Activated CD4-positive, alpha-beta T cell treated with anti-CD3 and anti-CD28 coated beads, Interleukin-10, Interleukin-2, amounts not matched to agents 100 ng/mL and 50 ng/mL, durations not matched to agents 16 hours and 8 hours (primary cell): Measurements from ENCODE around the gene PRDM16.

Experiments used
- DNase-seq: peaks from one replicate; pipeline ENCODE4 v3.0.0-alpha.2; 2020

Gene PRDM16

DNA sequence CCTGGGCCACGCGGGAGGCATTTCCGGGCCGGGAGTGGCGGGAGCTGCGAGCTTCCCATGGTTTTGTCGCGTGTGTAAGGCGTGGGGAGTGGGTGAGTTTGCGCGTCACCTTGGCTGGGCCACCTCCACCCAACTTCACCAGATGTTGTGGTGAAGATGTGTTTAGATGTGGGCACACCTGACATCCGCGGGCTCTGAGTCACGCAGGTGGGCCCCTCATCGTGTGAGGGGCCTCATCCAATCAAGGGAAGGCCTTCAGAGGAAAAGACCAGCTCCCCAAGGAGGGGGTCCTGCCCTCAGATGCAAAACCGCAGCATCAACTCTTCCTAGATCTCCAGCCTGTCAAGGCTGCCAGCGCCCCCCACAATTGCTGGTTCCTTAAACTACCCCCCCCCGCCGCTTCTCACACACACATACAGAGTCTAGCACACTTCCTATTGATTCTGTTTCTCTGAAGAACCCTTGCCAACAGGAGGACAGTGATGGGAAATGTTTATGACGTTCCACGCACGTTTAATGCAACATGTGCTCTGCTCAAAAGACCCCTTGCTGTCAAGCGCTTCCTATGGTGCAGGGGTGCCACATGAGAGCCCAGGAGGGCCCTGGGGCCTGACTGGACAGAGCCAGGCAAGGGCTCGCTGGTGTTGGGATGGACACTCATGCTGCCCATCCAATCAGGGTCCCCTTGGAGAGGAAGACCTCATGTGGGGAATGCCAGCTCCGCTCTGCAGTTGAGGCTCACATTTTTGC, 35.8 kb upstream of the PRDM16 start:
- no peak for DNase-seq

- no peak for DNase-seq
Measured at GRCh38 chr1:3033790-3034090, 35.3 kb upstream of the PRDM16 start.

- no peak for DNase-seq
Measured at GRCh38 chr1:3034162-3034561, 34.8 kb upstream of the PRDM16 start.

GRCh38 chr1:3034728-3035562, 34.1 kb upstream of the PRDM16 start:
- no peak for DNase-seq

DNA sequence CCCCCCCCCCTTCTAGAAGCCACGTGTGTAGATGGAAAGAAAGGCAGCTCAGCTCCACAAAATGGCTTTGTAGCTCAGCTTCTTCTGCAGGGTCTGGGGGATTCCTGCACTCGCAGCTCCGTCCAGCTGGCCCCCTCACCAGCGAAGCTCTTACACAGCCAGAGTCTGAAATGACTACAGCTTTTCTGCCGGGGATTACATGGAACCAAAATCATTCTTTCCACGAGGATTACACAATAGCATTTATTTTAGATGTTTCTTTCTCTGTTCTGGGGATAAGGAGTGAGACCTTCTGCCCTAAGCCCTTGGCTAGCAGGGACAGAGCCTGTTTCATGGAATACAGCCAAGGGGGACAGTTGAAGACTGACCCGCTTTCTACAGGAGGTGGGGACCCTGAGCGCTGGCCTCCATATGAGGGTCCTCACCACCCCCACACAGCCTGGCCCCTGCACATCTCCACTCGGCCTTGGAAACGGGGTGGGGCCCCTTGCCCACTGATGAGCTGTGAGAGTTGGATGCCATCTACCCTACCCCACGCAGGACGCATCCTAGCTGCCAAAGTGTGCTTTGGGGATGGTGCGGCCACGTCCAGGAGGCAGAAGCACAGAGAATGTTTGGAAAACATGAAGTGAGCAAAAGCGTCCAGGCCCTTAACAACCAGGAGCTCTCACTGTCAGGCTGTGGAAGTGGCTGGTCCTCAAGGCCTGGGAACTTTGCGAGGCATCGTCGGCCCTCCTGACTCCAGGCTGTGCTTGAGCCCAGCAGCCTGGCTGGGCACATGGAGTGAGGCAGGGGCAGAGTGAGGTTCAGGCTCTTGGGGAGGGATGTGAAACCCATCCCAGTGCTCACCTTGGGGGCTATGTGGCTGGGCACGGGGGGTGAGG, 33.2 kb upstream of the PRDM16 start:
- no peak for DNase-seq

DNA sequence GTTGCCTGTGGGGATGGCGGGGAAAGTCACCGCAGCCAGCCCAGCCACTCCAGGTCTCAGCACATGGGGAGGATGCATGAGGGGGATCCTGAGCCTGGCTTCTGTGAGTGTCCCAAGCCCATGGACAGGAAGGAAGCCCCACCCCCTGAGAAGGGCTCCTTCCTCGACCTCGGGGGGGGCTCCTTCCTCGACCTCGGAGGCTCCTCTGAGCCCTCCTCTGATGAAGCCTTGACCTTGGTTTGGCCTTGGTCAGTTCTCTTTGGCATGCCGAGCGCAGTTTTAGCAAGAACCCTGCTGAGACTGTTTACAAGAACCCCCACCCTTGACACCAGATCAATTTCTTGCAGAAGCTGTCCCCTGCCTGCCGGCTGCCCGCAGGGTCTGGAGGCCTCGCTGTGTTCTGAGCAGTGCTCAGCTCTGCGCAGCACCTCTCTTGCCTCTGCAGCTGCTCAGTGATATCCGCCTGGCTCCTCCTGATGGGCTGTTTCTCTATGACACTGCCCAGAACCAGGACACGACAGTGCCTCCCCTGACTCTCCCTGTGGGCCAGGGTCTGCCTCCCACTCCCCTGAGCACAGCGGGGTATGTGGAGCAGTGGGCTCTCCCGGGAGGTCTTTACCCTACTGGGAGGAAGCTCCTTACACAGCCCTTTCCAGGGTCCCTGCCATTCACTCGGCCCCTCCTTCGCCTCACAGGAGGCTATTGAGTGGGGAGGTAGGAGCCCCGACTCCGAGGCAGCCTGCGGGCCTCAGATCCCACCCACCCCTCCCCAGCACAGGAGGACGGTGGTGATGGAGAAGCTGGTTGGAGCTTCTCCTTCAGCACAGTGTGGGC, 32.3 kb upstream of the PRDM16 start:
- DNase-seq: no peak

GRCh38 chr1:3037281-3038040, 31.5 kb upstream of the PRDM16 start:
- no peak for DNase-seq

GRCh38 chr1:3038113-3038551, 30.9 kb upstream of the PRDM16 start:
- no peak for DNase-seq

DNA sequence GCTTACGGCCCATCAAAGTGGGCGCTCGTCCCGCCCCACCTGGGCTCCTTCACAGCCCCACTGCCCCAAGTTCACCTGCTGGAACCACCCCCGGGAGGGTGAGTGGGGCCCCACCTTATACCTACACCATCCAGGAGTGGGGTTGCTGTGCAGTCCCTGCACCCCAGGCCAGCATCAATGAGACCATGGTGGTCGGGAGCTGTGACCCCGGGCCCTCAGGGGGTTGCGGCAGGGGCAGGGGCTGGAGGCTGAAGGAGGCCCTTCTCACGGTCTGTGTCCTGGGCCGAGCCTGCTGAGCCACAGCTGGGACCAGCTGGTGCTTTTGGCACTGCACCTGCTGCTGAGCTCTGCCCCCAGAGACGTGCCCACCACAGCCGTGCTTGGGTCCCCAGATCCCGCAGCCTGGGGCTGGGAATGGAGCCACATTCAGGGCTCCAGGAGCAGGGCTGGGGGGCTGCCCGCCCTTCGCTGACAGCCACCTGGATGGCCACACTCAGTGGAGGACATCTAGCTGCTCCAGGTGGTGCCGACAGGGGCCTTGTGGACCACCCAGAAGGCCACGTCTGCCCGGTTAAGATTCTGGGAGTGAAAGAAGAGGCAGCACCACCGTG, 30.3 kb upstream of the PRDM16 start:
- no peak for DNase-seq

DNA sequence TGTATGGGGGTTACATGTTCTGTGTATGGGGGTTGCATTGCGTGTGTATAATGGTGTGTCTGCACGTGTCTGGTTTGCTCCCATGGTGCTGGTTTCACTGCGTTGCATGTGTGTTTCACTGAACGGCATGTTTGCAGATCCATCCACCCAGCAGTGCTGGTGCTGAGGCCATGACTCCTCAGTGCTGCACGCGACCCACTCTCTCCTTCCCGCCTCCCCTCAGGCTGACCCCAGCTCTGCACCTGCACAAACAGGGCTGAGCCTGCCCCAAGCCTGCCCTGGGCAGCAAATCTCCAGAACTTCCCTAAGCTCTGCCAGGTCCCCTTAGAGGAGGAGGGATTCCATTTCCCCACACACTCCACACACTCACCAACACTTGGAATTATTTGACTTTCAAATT, 29.0 kb upstream of the PRDM16 start:
- DNase-seq: no peak

- DNase-seq: no peak
Measured at GRCh38 chr1:3042481-3042880, 26.5 kb upstream of the PRDM16 start.

DNA sequence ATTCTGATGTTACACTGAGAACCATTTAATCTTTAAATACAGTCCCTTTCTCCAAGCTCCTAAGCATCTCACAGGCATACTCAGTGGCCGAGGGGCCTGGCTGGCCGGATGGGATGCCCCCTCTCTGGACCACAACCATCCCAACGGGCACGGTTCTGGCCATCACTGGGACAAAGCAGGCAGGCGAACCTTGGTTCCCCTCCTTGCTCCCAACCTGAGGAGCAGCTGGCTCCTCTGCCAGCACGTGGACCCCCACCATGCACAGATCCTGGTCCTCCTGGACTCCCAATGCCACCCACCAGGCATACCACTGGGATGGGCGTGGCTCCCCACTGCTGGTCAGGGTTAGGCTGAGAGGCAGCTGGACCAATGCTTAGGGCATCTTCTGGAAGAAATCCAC, 19.8 kb upstream of the PRDM16 start:
- DNase-seq: no peak

GRCh38 chr1:3049905-3050304, 19.1 kb upstream of the PRDM16 start:
- DNase-seq: no peak

GRCh38 chr1:3050603-3051002, 18.4 kb upstream of the PRDM16 start:
- DNase-seq: no peak

- DNase-seq: no peak
Measured at GRCh38 chr1:3051270-3052268, 17.4 kb upstream of the PRDM16 start.

DNA sequence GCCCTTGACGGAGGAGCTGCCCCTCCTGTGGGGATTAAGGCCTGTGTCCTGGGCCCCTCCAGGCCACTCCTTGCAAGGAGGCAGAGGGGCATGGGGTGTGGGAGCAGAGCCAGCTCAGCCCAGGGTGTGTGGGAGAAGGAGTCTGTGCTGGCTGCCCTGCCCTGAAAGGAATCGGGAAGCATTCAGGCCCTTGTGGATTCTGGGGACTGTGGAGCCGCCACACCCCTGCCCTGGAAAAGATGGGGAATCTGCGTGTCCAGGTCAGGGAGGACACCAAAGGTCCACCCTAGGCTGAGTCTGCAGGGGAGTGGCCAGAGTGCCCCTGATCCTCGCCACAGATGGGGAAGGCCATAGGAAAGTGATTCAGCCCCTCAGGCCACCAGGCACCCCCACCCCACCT, 16.5 kb upstream of the PRDM16 start:
- no peak for DNase-seq

DNA sequence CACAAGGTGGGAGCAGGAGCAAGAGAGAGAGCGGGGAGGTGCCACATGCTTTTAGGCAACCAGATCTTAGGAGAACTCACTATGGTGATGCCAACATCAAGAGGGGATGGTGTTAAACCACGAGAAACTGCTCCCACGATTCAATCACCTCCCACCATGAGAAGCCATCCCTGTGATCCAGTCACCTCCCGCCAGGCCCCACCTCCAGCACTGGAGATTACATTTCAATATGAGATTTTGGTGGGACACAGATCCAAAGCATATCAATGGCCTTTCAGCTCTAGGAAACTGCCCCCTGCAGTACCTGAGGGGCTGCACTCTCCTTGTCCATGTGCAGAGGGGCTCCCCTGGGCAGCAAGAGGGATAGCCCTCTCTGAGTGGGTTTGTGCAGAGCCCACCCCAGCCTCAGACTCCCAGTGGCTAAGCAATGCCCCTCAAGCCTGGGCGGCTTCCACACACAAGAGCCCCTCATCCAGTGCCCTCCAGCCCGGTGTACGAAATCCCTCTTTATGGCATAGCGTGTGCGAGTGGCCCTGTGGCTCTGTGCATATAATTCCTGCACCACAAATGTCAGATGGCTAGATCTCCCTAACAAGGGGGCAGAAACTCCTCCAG, 15.5 kb upstream of the PRDM16 start:
- DNase-seq: no peak

GRCh38 chr1:3053986-3054385, 15.0 kb upstream of the PRDM16 start:
- no peak for DNase-seq

DNA sequence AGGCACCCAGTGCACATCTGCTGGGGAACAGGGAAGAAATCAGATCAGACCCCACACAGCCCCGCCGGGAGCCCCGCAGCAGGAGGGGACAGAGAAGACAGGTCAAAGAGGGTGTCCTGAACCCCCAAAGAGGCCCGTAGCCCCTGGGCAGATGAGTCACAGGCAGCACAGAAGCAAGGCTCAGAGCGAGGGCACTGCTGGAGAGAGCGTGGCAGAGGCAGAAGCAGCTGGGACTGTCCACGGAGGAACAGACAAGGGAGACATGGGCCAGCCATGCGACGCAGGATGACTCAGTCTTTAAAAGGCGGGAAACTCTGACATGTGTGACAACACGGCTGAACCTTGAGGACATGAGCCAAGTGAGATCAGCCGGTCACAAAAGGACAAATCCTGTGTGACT, 14.5 kb upstream of the PRDM16 start:
- no peak for DNase-seq

DNA sequence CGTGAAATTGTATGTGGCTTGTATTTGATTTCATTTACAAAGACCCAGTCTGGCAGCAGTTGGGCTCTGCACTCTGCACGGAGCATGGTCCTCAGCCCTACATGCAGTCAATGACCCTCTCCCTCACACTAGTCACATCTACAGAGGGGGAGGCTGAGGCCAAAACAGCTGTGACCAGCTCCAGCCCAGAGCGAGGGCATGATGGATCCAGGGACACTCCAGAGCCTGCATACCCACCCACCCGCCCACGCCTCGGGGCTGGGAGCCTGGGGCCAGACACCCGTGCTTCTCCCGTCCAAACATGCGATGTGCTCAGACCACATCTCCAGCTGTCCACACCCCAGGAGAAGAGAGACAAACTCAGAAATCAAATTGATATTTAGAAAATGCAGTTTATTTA, 14.0 kb upstream of the PRDM16 start:
- DNase-seq: no peak
